ENCODE data around the gene NEK6.

Gene NEK6

DNA sequence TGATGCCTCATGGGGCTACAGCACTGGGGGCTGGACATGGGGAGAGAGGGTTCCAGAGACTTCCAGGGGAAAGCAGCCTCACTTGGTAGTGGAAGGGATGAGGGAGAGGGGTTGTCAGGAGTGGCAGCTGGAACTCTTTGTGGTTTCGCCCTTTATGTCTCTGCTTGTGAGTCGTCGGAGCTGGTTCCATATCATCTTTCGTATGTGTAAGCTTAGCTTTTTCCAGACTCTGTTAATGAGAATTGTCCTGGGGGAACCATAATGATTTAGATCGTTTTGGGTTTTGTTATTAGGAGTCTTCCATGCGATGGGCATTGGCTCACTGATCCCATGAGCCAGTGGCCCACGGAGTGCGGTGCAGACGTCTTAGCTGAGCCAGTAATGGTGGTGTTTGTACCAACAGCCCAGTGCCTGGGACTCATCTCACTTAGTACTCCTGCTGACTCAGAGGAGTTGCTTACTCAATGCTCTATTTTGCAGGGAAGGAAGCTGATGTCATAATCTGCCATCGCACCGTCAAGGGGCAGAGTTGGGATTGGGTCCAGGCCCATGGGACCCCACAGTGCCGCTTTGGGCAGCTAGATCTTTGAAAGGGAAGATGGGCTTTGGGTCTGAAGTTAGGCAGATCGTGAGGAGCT lies 48.5 kb downstream of the NEK6 start:
- DNase-seq (ENCODE audit: low spot score): no peak
- Histone ChIP-seq H3K27ac (peak overlapping the region in 1 of 2 donors; percentile 32), H3K4me3 (no peak overlapping the region)
- no peak for TF ChIP-seq CTCF (IDR thresholded peaks at IDR 0.05)

DNA sequence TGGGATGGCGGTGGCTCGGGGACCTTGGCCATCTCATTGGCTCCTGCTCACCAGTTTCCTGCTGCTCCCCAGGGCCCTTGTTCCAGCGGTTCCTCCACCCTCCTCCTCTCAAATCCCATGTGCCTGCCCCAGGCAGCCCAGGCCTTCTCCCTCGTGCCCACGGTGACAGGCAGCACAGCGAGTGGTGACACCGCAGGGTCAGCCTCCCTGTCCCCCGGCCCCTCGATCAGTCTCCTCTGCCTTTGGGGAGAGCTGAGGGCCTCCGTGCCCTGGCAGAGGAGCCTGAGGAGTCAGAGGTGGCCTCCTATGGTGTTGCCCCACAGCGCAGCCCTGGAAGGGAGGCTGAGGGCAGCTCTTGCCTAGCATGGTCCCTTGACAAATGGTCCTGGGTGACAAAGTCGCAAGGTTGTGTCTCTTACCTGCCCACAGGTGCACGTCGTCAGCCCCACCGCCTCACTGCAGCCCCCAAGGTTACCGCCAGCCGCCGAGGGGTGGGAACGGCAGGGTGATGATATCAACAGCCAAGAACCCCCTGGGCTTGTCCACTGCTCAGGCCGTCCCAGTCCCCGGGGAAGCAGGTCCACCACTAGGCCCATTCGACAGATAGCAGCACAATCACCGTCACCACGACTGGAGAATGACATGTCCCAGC lies 49.8 kb downstream of the NEK6 start:
- TF ChIP-seq CTCF (IDR thresholded peaks at IDR 0.05): no peak
- DNase-seq (ENCODE audit: low spot score): no peak
- Histone ChIP-seq H3K27ac (peak overlapping the region in 1 of 2 donors; percentile 11), H3K4me3 (no peak overlapping the region)

DNA sequence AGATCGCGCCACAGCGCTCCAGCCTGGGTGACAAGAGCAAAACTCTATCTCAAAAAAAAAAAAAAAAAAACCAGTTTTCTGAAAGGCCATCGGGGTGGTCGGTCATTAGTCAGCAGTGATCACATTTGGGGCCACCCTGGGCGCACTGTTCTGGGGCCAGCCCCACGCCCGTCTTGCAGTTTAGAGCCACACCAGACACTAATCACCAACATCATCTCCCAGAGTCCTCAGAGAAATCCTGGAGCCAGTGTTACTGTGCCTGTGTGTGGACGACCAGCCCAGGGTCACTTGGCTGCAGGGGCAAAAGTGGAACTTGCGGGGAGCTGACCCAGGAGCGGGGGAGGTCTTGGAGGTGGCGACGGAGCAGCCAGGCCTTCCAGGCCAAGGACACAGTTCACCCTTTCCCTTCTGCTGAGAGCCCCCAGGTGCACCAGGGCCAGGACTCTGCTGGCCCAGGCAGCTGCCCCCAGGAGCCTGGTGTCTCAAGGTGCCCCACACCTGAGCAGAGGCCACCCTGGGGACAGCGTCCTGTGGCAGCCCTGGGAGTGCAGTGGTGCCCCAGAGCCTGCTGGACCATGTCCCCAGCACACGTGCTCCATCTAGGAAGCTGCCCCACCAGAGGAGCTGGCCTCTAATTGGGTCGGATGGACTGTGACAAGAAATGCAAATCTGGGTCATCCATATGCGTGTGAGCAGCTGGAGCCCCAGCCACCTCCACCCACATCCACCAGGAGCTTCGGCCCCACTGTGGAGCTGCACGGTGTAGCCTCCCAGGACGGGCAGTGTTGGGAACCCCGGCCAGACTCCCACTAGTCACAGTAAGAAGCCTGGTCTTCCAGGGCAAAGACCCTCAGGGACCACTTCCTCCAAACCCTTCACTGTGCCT lies 51.1 kb downstream of the NEK6 start:
- H3K4me3 ChIP-seq: no peak overlapping the region
- TF ChIP-seq CTCF (IDR thresholded peaks at IDR 0.05): no peak
- peak overlapping the region in 1 of 2 donors; percentile 36 for H3K27ac ChIP-seq
- no peak for DNase-seq (ENCODE audit: low spot score)

DNA sequence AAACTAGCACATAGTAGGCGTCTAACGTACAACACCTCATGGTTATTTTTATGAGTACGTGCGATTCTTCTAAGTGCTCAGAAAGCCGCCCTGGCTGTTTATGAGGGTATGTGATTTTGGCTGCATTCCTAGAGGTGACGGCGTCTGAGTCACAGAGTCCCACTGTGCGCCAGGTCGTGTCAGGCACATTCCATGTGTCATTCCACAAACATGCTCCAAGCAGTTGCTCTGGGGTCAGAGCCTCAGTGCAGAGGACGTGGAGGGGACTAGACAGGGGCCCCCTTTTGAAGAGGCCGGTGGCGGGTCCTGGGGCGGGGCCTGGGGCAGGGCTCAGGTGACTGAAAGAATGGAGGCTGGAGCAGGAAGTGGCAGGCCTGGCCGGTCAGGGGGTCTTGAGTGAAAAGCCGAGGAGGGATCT lies 51.9 kb downstream of the NEK6 start:
- no peak for DNase-seq (ENCODE audit: low spot score)
- H3K27ac ChIP-seq: peak overlapping the region in 1 of 2 donors; percentile 36

DNA sequence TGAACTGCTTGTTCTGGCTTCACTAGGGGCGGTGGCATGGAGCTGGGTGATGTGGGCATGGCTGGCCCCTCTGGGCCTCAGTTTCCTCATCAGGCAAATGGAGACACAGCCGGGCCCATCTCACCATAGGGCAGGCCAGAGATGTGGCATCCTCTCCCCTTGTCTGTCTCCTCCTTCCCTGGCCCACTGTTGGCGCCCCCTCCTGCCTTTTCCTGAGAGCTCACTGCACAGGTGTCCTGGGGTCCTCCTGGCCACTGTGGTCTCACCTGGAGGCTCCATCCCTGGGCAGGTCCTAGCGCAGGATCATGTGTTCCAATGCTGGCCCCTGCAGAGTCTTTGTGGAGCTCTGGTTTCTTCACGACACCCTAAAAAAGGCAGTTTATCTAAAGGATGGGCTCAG lies 53.5 kb downstream of the NEK6 start:
- DNase-seq (ENCODE audit: low spot score): no peak
- Histone ChIP-seq H3K27ac (no peak overlapping the region), H3K4me3 (no peak overlapping the region)
- TF ChIP-seq CTCF (IDR thresholded peaks at IDR 0.05): no peak

More for the DNA sequence above, 51.9 kb downstream of the NEK6 start:
- no peak overlapping the region for H3K4me3 ChIP-seq
- no peak for TF ChIP-seq CTCF (IDR thresholded peaks at IDR 0.05)

- TF ChIP-seq CTCF (IDR thresholded peaks at IDR 0.05): no peak
- no peak for DNase-seq (ENCODE audit: low spot score)
- Histone ChIP-seq H3K27ac (no peak overlapping the region), H3K4me3 (no peak overlapping the region)
Observed at GRCh38 chr9:124312290-124313265, 54.8 kb downstream of the NEK6 start.

All from coronary artery (tissue), 2 donors.